ENCODE measurements around the gene OR52B4. TPM values are rescaled to one million over a fixed set of nuclear protein-coding genes. Genes with fewer than 3 reads are reported as not detected.
"Not testable (repeated sequence)": the region's sequence is repeated elsewhere in the genome, so short reads cannot be mapped to it uniquely, and the experiment has no call there.

OR52B4 gene
- total and polyA plus RNA-seq, 9 of the 15 experiments (the other 6 are each of a cell fraction or from before 2014, with no cell fraction given), result not detected

DNA sequence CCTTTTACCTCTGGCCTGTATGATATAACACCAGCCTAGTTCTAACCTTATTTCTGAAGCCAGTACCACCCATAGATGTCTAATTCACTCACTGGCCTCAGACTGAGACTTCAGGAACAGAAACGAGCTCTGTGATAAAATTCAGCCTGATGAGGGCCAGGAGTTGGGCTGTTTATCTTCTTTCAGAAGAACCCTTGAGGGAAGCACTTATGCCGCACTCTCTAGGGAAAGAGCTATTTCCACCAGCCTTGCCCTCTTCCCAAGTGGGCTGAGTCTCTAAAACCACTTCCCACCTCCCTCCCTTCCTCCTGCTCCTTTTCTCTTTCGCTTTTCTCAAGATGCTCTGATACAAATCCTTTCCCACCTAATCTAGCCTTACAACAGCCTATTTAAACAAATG is 2.0 kb upstream of the OR52B4 start:
- in situ Hi-C loops (cut with MboI) (no loop called here), intact Hi-C loops (cut with micrococcal nuclease) (no loop called here)
- TF ChIP-seq NONO (IDR thresholded peaks at IDR 0.05; ENCODE audit: low read depth in 2 of 2, low read length in 1 of 2), result no peak
- TF ChIP-seq CXXC5 (CRISPR knock-in tag; IDR thresholded peaks at IDR 0.05), result no peak
- TF ChIP-seq YY1 (IDR thresholded peaks at IDR 0.05; ENCODE audit: borderline replicate concordance in 1 of 3, control insufficient read depth in 1 of 3, extremely low read depth in 1 of 3, insufficient read depth in 3 of 3, insufficient read length in 1 of 3, insufficient replicate concordance in 2 of 3, low read depth in 1 of 3, low read length in 2 of 3), result no peak
- TF ChIP-seq, protein P1, sequence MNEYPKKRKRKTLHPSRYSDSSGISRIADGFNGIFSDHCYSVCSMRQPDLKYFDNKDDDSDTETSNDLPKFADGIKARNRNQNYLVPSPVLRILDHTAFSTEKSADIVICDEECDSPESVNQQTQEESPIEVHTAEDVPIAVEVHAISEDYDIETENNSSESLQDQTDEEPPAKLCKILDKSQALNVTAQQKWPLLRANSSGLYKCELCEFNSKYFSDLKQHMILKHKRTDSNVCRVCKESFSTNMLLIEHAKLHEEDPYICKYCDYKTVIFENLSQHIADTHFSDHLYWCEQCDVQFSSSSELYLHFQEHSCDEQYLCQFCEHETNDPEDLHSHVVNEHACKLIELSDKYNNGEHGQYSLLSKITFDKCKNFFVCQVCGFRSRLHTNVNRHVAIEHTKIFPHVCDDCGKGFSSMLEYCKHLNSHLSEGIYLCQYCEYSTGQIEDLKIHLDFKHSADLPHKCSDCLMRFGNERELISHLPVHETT (CRISPR knock-in tag; conservative IDR thresholded peaks at IDR 0.05 in 1 of 2, IDR thresholded peaks at IDR 0.05 in 1 of 2), result no peak
- no peak overlapping the region for H2AFZ ChIP-seq (ENCODE audit: low read depth, low read length)
- 5% methylated on average over 3 of the region's 3 CpGs for WGBS (ENCODE audit: insufficient coverage, low coverage, missing lambda C conversion rate)
- FAIRE-seq (no peak), DNase-seq (ENCODE audit: extremely low read depth in 1 of 4, low spot score in 3 of 4) (no peak), ATAC-seq (no peak)
- CTCF ChIA-PET (ENCODE audit: low intra/inter-chr PET ratio), result no interaction called here
- no peak overlapping the region for H3K4me3 ChIP-seq
- H3K9me1 ChIP-seq (ENCODE audit: control insufficient read depth, insufficient read depth, low read length), result no peaks in the 10 kb centered on the region
- no peaks in the 10 kb centered on the region for H3K36me3 ChIP-seq (ENCODE audit: control insufficient read depth, insufficient read depth, low read length)
- no peaks in the 10 kb centered on the region for H3K9me3 ChIP-seq (replicated peaks; ENCODE audit: control insufficient read depth, insufficient read depth, low read depth, low read length)
- H3K4me1 ChIP-seq (replicated peaks in 1 of 2; ENCODE audit: control insufficient read depth in 2 of 2, insufficient read depth in 2 of 2, low read length in 2 of 2), result no peaks in the 10 kb centered on the region
- no peak overlapping the region for H3K27ac ChIP-seq (ENCODE audit: extremely low read depth, low read depth, low read length)
- H3K79me2 ChIP-seq (ENCODE audit: control insufficient read depth, insufficient read depth, low read length), result no peaks in the 10 kb centered on the region
- no peak overlapping the region for H3K4me2 ChIP-seq (ENCODE audit: insufficient read depth, low read length)
- no TSS peak for BruUV-seq (replicated peaks)
- H3K9ac ChIP-seq (ENCODE audit: insufficient read depth in 1 of 2, low read depth in 2 of 2, low read length in 2 of 2), result no peak overlapping the region
- no peaks in the 10 kb centered on the region for H4K20me1 ChIP-seq (replicated peaks; ENCODE audit: control insufficient read depth, insufficient read depth, low read length)
- H3K27me3 ChIP-seq (ENCODE audit: control insufficient read depth in 2 of 2, insufficient read depth in 2 of 2, low read length in 2 of 2), result peaks cover 2 to 11% of the 10 kb centered on the region in 2 experiments; a peak in 2 of 5 replicates
- POLR2A ChIA-PET, result interaction anchor here (1.4 kb wide), 1 partner anchor 11 kb away, joined by 3 read pairs; no protein-coding TSS in a partner anchor

DNA sequence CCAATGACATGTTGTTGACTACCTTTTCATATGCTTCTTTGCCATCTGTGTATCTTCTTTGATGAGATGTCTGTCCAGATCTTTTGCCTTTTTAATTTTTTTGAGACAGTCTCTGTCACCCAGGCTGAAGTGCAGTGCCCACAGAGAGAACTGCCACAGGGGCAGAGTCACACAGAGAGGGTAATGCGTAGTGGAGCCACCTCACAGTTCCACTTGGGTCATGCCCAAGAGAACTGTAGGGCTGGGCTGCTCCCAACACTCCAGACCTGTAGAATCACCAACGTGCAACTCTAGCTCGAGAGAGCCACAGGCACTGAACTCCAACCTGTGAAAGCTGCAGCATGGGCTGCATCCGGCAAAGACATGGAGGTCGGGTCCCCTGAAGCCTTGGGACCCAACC is 20.0 kb downstream of the OR52B4 start:
- H2AFZ ChIP-seq (ENCODE audit: low read depth, low read length); H3K4me3 ChIP-seq; BruUV-seq (replicated peaks); H3K4me2 ChIP-seq (ENCODE audit: insufficient read depth, low read length); DNase-seq (ENCODE audit: extremely low read depth in 1 of 4, low spot score in 3 of 4); H3K79me2 ChIP-seq (ENCODE audit: control insufficient read depth, insufficient read depth, low read length); H3K9me3 ChIP-seq (replicated peaks; ENCODE audit: control insufficient read depth, insufficient read depth, low read depth, low read length); H3K9ac ChIP-seq (ENCODE audit: insufficient read depth in 1 of 2, low read depth in 2 of 2, low read length in 2 of 2); H3K36me3 ChIP-seq (ENCODE audit: control insufficient read depth, insufficient read depth, low read length); intact Hi-C loops (cut with micrococcal nuclease); FAIRE-seq; H3K27me3 ChIP-seq (ENCODE audit: control insufficient read depth in 2 of 2, insufficient read depth in 2 of 2, low read length in 2 of 2); CTCF ChIA-PET (ENCODE audit: low intra/inter-chr PET ratio); H4K20me1 ChIP-seq (replicated peaks; ENCODE audit: control insufficient read depth, insufficient read depth, low read length); H3K4me1 ChIP-seq (replicated peaks in 1 of 2; ENCODE audit: control insufficient read depth in 2 of 2, insufficient read depth in 2 of 2, low read length in 2 of 2); in situ Hi-C loops (cut with MboI); H3K27ac ChIP-seq (ENCODE audit: extremely low read depth, low read depth, low read length); ATAC-seq; H3K9me1 ChIP-seq (ENCODE audit: control insufficient read depth, insufficient read depth, low read length); POLR2A ChIA-PET: not testable (repeated sequence)
- 0% methylated on average over 1 of the region's 5 CpGs for WGBS (ENCODE audit: insufficient coverage, low coverage, missing lambda C conversion rate)

DNA sequence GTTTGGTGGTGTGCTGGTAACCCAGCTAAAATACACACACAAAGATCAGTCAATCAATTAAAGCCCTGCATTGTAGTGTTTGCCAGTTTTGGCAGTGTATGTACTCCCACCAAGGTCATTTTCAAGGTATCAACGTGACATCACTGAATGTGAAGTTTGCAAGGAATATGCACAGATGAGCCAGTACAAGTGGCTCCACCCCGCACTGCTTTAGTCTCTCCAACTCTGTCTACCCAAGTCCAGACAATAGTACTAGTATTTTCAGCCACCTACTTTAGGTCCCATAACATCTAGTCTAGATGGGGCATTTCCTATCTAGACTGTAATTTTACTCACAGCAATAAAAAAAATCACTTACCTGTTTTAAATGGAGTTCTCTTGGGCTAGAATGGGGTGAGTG is 22.8 kb downstream of the OR52B4 start:
- H2AFZ ChIP-seq (ENCODE audit: low read depth, low read length); H3K27me3 ChIP-seq (ENCODE audit: control insufficient read depth in 2 of 2, insufficient read depth in 2 of 2, low read length in 2 of 2); H3K9me3 ChIP-seq (replicated peaks; ENCODE audit: control insufficient read depth, insufficient read depth, low read depth, low read length); intact Hi-C loops (cut with micrococcal nuclease); CTCF ChIA-PET (ENCODE audit: low intra/inter-chr PET ratio); H3K4me1 ChIP-seq (replicated peaks in 1 of 2; ENCODE audit: control insufficient read depth in 2 of 2, insufficient read depth in 2 of 2, low read length in 2 of 2); H3K27ac ChIP-seq (ENCODE audit: extremely low read depth, low read depth, low read length); H3K9me1 ChIP-seq (ENCODE audit: control insufficient read depth, insufficient read depth, low read length); H3K79me2 ChIP-seq (ENCODE audit: control insufficient read depth, insufficient read depth, low read length); H3K4me3 ChIP-seq; H4K20me1 ChIP-seq (replicated peaks; ENCODE audit: control insufficient read depth, insufficient read depth, low read length); BruUV-seq (replicated peaks); H3K4me2 ChIP-seq (ENCODE audit: insufficient read depth, low read length); ATAC-seq; FAIRE-seq; POLR2A ChIA-PET; H3K36me3 ChIP-seq (ENCODE audit: control insufficient read depth, insufficient read depth, low read length); in situ Hi-C loops (cut with MboI); H3K9ac ChIP-seq (ENCODE audit: insufficient read depth in 1 of 2, low read depth in 2 of 2, low read length in 2 of 2); DNase-seq (ENCODE audit: extremely low read depth in 1 of 4, low spot score in 3 of 4): not testable (repeated sequence)
- 0% methylated on average over 1 of the region's 2 CpGs for WGBS (ENCODE audit: insufficient coverage, low coverage, missing lambda C conversion rate)
